HG03108 (cell line): Measurements from ENCODE around the gene ZNF304.

Source experiments
- ATAC-seq: cut with Tn5 transposase; IDR thresholded peaks from one replicate; pipeline ENCODE4 v1.9.1; 2021; ENCODE audit warnings: moderate library complexity; ENCODE audit not compliant: unreplicated experiment

Gene ZNF304

GRCh38 chr19:57350877-57351805 is at the start of gene ZNF304:
TSS of gene ZNF304 (plus strand) at chr19:57351271. CDS start at chr19:57351665, 394 bp downstream.
- ATAC-seq, result peak; percentile 98

DNA sequence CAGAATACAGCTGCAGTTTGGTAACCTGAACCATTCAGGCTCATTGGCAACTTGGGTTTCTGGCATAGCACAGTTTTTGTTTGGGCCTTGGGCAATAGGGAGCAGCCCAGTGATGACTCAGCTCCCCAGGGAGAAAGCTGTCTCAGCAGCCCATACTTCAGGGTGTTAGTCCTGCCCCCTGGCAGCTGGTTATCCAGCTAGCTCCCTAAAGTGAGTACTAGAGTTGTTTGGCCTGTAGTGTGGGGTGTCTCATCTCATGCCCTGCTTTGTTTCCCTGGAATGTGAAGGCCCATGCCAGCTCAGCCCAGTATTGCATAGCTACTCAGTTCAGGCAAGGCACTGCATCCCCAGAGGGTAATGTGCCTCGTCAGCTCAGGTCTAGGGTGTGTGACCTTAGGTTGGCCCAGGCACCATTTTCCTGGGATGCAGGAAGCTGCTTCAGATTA is 49.0 kb upstream of the ZNF304 start:
- ATAC-seq, result no peak

DNA sequence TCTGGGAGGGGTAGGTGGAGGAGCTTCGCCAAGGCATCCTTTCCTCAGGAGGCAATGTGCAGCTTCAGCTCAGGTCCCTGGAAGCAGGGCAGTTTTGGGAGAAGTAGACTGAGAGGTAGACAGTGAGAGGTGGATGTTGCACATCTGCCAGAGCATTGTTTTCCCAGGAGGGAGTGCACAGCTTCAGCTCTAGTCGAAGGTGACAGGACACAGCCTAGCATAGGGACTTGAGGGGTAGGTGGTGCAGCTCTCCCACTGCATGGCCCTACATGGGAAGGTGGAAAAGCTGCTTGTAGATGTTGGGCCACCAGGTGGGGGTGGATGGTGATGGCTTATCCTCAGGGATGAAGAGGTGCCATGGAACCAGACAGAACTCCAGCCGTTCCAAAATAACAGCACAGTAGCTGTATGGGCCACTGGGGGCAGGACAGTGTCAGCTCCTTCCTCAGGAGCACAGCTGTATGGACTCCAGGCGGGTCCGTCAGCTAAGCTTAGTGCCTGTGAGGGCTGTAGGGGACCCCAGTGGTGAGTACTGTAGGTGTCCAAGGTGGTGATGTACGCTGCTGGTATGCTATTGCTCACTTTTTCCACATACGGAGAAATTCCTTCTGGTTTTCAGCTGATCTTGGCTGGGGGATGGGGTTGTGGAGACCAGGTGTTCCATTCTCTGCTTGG is 48.2 kb upstream of the ZNF304 start:
- no peak for ATAC-seq

GRCh38 chr19:57305056-57305455 is 46.0 kb upstream of the ZNF304 start:
- ATAC-seq, result no peak

GRCh38 chr19:57308514-57308913 is 42.6 kb upstream of the ZNF304 start:
- no peak for ATAC-seq

DNA sequence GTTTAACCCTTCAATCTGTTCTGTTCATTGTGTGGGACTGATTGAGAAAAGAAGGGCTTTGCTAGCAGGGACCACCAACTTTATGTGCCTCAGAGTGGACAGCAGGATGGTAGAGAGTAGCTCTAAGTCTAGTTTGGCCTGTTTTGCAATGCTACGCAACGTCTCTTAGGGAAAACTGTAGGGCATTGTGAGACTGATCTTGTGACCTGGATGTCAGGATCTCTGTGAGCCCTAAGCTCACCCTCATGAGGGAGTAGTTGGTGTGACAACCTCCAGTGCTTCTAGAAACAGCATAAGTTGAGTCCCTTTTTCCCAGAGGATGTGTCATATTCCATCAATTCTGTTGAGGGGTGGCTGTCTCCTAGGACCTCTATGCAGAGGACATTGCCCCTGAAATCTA is 40.3 kb upstream of the ZNF304 start:
- ATAC-seq, result no peak

- no peak for ATAC-seq
These were observed 36.9 kb upstream of the ZNF304 start for GRCh38 chr19:57314146-57314545.

DNA sequence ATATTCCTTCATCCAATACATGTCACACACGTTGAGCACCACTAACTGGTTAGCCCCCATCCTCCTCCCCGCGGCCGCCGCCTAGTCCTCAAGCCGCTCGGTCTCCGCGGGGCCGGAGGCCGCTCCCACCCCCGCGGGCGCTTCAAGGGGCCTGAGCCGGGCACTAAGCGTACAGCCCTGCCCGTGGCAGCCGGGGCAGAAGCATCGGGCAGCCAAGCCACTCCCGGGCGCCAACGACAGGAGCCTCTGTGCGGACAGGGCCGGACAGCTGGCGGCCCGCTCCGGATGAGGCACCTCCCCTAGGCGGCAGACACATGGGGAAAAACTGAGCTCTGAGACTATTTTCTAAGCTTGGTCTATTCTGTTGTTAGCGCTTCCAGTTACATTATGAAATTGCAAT is 33.6 kb upstream of the ZNF304 start:
- no peak for ATAC-seq

DNA sequence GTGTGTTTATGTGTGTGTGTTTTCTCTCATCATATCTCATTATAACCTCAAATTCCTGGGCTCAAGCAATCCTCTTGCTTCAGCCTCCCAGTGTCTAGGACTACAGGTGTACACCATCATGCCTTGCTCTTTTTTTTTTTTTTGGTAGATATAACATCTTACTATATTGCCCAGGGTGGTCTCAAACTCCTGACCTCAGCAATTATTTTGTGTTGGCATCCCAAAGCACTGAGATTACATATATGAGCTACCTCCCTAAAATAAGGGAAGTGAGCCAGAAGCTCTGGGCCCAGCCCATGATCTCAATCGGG is 31.2 kb upstream of the ZNF304 start:
- no peak for ATAC-seq

- ATAC-seq, result peak; percentile 93
These were observed 30.6 kb upstream of the ZNF304 start, which contains the start of gene ZNF543 for GRCh38 chr19:57320180-57321084. TSS of gene ZNF543 (plus strand) at chr19:57320472. CDS start at chr19:57320854, 382 bp downstream.

DNA sequence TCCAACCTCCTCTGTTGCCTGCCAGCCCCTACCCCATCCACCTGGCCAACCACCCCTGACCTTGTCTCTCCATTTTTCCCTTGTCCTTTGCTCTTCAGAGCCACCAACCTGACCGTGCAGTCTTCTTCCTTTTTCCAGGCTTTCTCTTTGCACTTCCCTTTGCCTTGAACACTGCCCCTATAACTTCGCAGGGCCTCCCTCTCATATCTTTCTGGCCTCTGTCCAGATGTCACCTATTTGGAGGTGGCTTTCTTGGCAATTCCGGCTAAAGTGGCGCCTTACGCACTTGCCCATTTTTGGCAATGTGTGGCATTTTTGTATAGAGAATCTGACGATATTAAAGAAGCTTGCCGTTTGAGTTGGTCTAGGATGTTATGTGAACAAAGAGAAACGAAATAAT is 30.0 kb upstream of the ZNF304 start:
- ATAC-seq, result no peak

GRCh38 chr19:57321751-57322150 is 29.3 kb upstream of the ZNF304 start:
- no peak for ATAC-seq

- no peak for ATAC-seq
These were observed 26.1 kb upstream of the ZNF304 start for GRCh38 chr19:57324992-57325391.

- ATAC-seq, result no peak
These were observed 23.1 kb upstream of the ZNF304 start for GRCh38 chr19:57327993-57328392.

DNA sequence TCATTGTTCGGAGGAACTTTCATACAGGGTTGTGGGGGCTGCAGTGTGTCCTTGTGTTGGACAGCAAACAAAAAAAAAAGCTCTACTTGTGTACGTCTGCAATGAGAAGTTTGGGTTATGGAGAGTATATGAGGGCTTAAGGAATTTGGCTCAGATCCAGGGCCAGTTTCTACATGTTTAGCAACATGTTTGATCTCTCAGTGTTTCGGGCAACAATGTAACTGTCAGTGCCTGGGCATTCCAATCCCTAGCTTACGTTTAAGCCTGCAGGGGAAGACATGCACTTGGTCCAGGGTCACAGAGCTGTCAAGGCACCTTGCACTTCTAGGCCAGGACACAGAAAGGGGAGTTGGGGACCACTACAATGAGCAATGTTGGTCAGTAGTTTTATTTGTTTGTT is 16.9 kb upstream of the ZNF304 start:
- no peak for ATAC-seq

DNA sequence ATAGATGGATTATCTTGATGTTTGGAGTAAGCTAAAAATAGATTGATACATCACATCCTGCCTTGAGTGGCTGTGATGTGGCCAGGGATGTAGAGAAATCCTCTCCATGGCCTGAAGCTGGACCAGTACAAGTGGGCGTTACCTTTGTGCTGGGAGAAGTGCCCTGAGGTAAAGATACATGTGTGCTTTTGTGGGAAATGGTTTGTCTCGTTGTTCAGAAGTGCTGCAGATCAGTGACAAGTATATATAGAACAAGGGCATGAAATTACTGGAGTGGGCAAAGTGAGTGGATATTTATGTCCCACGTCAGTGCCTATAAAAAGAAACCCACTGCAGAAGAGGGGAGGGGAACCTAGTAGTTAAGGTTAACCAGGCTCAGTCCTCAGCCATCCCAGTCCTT is 12.2 kb upstream of the ZNF304 start:
- no peak for ATAC-seq

- ATAC-seq, result no peak
These were observed 8.5 kb upstream of the ZNF304 start for GRCh38 chr19:57342582-57342981.

DNA sequence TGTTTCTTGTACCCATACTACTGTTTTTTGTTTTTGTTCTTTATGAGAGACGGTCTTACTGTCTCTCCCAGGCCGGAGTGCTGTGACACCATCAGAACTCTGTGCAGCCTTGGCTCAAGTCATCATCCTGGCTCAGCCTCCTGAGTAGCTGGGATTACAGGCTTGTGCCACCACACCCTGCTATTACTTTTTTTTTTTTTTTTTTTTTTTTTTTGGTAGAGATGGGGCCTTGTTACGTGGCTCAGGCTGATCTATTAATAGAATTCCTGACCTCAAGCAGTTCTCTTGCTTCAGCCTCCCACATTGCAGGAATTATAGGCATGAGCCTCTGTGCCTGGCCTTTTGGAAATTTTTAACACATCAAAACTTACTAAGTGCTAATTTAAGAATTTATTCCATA is 2.9 kb upstream of the ZNF304 start:
- no peak for ATAC-seq

DNA sequence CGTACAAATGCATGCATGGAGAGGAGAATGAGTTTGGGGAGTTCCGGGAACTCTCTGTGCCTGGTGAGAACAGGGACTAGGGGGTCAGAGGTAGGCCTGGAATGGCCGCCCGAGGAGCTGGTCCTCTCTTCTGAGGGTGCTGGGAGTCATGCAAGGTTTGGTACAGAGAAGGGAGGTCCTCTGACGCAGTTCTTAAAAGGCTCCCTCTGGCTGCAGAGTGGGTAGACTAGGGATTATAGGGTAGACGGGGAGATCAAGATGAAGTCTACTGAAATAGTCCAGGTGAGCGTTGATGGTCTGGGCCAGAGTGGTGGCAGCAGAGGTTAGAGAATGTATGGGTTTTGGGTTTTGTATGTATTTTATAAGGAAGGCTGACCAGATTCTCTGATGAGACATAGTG is 796 bp downstream of the ZNF304 start:
- no peak for ATAC-seq

- ATAC-seq, result no peak
These were observed 4.8 kb downstream of the ZNF304 start for GRCh38 chr19:57355916-57356315.

GRCh38 chr19:57357406-57357805 is 6.3 kb downstream of the ZNF304 start:
- ATAC-seq, result no peak
